ENCODE data around the gene FAM20A.

The FAM20A gene

GRCh38 chr17:68576811-68577496 lies 24.2 kb downstream of the FAM20A start:
- no peak for TF ChIP-seq CTCF (IDR thresholded peaks at IDR 0.05)

DNA sequence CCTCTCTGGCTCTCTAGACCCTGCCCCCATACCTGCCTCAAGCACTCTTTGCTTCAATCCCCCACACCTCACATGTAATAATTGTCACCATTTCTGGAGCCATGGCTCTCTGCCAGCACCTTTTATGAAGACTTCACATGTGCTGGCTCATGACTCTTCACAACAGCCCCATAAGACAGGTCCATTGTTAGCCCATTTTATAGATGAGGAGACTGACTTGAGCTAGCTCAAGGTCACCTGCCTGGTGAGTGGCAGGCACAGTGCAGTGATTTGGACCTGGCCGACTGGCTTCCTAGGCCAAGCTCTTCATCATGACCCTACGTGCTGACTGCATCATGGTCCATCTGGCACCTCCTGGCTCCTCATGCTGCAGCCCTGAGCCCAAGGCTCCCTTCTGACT lies 25.0 kb downstream of the FAM20A start:
- no peak for TF ChIP-seq CTCF (IDR thresholded peaks at IDR 0.05)

DNA sequence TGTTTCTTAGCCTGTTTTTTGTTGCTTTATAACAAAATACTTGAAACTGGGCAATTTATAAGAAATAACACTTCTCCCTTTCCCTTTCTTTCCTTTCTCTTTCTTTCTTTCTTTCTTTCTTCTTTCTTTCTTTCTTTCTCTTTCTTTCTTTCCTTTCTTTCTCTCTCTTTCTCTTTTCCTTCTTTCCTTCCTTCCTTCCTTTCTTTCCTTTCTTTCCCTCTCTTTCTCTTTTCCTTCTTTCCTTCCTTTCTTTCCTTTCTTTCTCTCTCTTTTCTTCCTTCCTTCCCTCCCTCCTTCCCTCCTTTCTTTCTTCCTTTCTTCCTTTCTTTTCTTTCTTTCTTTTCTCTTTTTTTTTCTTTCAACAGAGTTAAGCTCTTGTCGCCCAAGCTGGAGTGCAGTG lies 27.8 kb downstream of the FAM20A start:
- TF ChIP-seq CTCF (IDR thresholded peaks at IDR 0.05): no peak

- no peak for TF ChIP-seq CTCF (IDR thresholded peaks at IDR 0.05)
Observed at GRCh38 chr17:68572138-68572842, 28.9 kb downstream of the FAM20A start.

GRCh38 chr17:68570526-68570925 lies 30.6 kb downstream of the FAM20A start:
- TF ChIP-seq CTCF (IDR thresholded peaks at IDR 0.05): no peak

DNA sequence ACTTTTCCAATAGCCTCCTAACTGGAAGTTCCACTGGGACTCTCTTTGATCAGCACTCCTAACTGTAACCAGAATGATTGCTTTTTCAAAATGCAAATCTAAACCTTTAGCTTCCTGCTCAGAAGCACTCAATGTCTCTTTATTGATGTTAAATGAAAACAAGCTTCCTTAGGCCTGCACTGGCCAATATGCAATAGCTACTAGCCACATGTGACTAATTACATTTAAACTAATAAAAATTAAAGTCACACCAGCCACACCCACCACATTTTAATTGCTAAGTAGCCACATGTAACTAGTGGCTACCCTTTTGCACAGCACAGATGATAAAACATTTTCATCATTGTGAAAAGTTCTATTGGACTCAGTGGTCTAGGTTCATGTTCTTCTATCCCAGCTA lies 31.8 kb downstream of the FAM20A start:
- no peak for TF ChIP-seq CTCF (IDR thresholded peaks at IDR 0.05)

GRCh38 chr17:68568581-68568980 lies 32.6 kb downstream of the FAM20A start:
- no peak for TF ChIP-seq CTCF (IDR thresholded peaks at IDR 0.05)

All from LNCAP (cell line).